Posterior cingulate gyrus (tissue), 11 donors: ENCODE measurements around the gene TUFM.
A peak's percentile ranks its signal among the peaks of the same experiment; 100 is the strongest.
"Not testable (repeated sequence)": the region's sequence is repeated elsewhere in the genome, so short reads cannot be mapped to it uniquely, and the experiment has no call there.

Experiments
- DNase-seq, 10 donors: peaks; one replicate each; pipeline versions ENCODE4 v3.0.0 to v3.0.0-alpha.2; 2020 to 2021; ENCODE audit warnings: mixed read lengths in 3 of 10
- intact Hi-C: fragments of 100-400 bp; cut with DNase I; formaldehyde crosslinking; loops from one replicate; pipeline ENCODE4 v1.15.1; 2023

The TUFM gene

DNA sequence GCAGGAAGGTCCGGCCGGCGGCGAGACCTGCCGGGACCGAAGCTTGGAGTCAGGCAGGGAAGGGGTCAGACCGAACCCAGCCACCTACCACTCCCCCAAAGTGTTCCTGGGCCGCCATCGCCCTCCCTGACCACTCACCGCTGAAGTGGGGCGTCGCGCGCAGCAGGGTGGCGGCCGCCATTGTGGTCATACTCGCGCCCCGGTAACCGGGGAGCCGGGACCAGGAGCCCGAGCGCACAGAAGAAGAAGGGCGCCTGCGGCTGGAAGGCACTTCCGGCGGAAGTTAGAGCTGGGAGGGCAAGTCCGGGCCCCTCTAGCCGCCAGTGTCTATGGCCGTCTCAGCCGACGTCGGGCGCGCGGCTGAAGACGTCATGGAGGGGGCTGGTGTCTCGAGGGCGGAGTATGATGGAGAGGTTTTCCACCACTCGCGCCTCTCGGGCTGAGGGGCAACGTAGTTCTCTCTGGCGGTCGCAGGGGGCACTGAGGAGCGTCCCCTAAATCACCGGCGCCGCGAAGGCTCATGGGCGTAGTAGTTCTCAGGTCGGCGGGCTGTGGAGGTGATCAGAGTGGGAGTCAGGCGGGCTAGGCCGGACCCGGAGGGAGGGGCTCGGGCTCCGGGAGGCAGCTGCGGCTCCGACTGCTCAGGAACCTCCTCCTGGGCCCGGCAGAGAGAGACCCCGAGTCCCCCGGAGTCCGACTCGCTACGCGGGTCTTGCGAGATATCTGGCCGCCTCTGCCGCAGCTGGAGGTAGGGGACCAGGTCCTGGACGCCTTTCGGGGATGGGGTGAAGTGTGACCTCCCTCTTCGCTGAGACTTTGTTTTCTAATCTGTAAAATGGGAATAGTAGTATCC, at the start of gene TUFM:
TUFM (minus strand) TSS at position 269 of the 853 bp plus-strand sequence; CDS start at position 190, 79 bp downstream.
- intact Hi-C loops = loop anchor here (1.0 to 10.0 kb wide), 3 partner anchors 17 to 632 kb away; partner anchors contain the start of genes SH2B1 and XPO6
- peak; percentile 98 to 100 (median 99) for DNase-seq

DNA sequence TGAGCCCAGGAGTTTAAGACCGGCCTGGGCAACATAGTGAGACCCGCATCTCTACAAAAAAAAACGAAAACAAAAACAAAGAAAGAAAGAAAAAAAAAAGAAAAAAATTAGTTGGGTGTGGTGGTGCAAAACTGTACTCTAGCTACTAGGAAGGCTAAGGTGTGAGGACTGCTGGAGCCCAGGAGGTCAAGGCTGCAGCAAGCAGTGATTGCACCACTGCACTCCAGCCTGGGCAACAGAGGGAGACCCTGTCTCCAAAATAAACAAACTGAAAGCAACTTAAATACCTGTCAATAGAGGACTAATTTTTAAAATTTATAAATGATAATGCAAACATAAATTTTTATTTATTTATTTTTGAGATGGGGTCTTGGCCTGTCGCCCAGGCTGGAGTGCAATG, 49.5 kb upstream of the TUFM start:
- intact Hi-C loops = no loop called here
- no peak for DNase-seq

DNA sequence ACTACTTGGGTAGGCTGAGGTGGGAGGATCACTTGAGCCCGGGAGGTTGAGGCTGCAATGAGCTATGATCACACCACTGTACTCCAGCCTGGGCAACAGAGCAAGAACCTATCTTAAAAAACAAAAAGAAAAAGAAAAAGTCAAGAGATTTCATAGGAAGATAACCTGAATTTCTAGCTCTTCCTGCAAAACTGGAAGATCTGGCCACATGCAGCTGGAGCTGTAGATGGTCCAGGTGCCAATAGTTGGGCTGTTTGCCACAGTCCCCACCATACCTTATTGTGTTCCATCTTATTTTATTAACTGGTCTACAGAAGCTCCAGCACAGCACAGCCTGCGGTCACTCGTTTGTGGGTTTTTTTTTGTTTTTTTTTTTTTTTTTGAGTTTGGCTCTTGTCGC, 47.1 kb upstream of the TUFM start:
- DNase-seq = no peak
- intact Hi-C loops = no loop called here

DNA sequence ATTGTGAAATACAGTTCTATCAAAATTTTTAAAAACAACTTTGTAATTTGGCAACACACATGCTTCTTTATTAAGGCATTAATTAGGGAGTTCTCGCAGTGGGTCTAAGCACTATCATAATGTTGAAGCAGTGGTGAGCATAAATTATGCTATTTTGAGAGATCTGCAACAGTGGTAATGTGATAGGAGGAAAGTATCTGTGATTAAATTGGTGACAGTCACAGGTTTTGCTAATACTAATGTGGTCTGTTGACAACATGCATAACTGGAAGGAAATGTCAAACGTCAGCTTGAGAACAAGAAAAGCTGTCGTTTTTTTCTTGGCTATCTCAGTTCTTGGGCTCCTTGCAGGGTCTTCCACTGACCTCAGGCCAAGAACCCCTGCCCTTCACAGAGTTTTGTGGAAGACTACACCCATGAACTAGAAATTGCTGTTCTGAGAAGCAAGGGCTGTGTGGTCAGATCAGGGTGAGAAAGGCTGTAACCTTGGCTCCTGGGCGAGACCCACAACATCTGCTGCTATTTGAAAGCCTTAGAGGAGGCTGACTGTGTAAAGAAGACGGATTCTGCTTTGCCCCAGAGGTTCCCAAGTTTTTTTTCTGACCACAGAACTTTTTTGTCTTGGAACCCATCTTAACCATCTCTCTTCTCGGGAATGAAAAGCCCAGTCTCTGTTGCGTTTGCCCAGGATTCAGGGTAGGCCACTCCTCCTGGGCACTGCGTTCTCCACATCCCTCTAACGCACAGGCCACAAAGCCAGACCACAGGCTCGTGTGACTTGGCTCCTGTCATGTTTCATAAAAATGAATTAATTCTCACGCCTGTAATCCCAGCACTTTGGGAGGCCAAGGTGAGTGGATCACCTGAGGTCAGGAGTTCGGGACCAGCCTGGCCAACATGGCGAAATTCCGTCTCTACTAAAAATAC, 46.1 kb upstream of the TUFM start:
- intact Hi-C loops = no loop called here
- no peak for DNase-seq

DNA sequence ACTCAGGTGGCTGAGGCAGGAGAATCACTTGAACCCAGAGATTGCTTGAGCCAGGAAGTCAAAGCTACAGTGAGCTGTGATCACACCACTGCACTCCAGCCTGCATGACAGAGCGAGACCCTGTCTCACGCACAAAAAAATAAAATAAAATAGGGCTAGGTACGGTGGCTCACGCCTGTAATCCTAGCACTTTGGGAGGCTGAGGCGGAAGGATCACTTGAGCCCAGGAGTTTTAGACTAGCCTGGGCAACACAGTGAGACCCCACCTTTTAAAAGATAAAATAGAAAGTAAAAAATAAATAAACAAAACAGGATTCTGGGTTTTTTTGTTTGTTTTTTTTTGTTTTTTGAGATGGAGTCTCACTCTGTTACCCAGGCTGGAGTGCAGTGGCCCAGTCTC, 44.2 kb upstream of the TUFM start:
- intact Hi-C loops, DNase-seq: not testable (repeated sequence)

DNA sequence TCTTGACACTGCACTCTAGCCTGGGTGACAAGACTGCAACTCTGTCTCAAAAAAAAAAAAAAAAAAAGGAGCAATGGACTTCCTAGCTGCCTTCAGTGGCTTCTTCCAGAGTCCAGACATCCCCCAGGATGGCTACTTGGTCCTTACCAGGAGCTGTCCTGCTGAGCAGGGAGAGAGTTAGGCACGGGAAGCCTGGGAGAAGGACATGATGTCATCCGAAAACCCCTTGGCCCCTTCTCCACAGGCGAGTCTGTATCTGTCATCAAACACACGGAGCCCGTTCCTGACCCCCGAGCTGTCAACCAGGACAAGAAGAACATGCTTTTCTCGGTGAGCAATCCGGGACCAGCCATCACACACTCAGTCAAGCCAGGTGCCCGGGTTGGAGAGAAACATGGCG, 40.8 kb upstream of the TUFM start:
- intact Hi-C loops = no loop called here
- DNase-seq = no peak

DNA sequence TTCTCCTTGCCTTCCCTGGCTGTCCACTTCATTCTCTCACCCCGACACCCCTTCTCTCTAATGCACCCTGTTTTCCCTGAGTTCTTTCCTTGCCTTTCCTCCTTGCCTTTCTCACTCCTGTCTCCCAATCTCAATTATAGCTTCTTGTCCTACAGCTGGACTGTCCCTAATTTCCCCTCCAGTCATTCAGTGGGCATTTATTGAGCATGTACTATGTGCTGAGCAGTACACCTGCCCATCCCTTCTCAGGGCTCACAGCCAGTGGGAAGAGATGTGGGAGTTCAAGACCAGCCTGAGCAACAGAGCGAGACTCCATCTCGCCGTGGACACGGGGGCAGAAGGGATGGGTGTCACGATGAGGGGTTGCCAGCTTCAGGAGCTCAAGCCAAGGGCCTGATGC, 37.9 kb upstream of the TUFM start:
- no peak for DNase-seq
- intact Hi-C loops = no loop called here

DNA sequence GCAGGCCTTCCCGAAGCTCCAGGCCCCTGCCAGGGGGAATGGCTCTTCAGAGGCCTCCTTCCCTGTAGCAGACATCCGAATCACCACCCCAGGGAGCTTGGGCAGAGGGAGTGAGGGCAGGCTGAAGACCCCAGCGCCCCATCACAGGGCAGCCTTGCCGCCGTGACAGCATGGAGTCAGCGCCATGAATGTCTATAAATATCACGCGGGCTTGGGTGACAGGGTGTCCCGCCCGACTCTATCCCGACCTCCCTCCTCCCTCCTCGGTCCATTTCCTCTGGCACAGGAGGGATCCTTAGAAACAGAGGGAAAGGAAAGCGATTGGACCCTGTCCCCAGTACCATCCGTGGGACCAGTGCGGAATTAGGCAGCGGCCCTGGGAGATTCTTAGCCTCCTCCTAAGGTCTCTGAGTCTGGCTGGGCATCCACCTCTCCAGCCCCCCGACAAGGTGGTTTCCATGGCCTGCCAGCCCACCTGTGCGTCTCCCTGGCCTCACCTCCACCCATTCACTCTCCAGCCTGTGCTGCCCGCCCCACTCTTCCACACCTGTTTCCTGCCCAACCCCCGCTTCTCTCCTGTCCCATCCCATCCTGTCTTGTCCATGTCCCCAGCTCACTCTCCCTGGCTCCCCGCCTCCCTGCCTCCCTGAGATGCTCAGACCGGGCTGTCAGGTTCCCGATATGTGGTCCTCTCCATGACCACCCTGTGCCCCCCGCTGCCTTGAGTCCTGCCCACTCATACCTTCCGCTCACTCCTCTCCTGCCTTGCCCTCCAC, 37.3 kb upstream of the TUFM start:
- intact Hi-C loops = no loop called here
- DNase-seq = no peak

DNA sequence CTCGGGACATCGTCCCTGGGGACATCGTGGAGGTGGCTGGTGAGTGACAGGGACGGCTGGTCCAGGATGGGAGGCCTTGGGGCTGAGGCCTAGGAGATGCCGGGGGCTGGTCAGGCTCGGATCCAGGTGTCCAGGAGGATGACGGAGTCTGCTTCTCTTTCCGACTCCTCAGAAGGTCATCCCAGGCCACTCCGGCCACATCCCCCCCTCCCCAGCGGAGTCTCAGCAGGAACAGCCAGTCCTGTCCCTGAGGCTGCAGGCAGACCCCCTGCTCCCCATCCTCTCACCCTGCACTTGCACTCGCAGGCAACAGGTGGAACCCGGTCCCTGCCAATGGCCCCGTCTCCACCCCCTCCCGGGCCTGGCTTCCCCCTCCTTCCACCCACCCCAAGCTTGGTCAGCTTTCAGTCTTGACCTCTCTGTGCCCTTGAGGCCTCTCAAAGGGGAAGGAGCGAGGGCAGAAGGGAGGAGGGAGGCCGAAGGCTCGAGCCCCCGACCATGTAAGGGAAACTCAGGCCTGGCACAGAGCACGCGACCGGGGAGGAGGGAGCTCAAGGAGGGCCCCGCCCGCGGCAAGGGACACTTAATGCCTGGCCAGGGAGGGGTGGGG, 36.5 kb upstream of the TUFM start:
- intact Hi-C loops = no loop called here
- no peak for DNase-seq

DNA sequence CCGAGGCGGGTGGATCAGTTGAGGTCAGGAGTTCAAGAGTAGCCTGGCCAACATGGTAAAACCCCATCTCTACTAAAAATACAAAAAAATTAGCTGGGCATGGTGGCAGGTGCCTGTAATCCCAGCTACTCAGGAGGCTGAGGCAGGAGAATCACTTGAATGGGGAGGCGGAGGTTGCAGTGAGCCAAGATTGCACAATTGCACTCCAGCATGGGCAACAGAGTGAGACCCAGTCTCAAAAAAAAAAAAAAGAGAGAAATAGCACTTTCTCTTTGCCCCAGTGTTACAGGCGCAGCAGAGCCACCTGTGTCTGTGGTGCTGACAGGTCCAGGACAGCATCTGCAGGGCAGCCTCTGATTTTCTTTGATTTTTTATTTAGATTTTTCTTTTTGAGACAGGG, 35.4 kb upstream of the TUFM start:
- intact Hi-C loops, DNase-seq: not testable (repeated sequence)

DNA sequence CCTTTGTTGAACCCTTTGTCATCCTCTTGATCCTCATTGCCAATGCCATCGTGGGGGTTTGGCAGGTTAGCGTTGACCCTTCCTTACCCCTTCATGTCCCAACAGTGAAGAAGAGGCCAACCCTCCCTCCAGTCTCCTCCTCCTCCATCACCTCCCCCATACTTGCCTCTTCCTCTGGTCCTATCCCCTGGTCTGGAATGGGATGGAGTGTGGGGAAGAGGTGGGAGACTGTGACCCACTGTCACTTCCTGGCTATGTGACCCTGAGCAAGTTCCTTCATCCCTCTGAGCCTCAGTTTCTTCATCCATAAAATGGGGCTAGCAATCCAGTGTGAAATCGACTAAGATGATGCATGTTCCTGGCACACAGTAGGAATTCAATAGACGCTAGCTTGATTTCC, 34.8 kb upstream of the TUFM start:
- intact Hi-C loops = no loop called here
- no peak for DNase-seq

DNA sequence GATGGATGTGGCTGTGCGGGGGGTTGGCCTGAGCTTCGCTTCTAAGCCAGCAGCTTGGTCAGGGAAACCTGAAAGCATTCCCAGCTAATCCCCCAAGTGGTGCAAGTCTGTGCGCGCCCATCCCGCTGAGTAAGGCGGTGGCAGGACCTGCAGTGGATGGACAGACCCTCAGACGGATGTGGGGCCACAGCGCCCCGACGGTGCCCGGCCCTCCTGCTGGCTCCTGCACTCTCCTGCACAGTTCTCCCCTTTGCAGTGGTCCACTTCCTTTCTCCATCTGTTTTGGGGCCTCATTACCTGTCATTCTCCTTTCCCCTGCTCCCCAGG, 34.4 kb upstream of the TUFM start:
- intact Hi-C loops = no loop called here
- DNase-seq = no peak

DNA sequence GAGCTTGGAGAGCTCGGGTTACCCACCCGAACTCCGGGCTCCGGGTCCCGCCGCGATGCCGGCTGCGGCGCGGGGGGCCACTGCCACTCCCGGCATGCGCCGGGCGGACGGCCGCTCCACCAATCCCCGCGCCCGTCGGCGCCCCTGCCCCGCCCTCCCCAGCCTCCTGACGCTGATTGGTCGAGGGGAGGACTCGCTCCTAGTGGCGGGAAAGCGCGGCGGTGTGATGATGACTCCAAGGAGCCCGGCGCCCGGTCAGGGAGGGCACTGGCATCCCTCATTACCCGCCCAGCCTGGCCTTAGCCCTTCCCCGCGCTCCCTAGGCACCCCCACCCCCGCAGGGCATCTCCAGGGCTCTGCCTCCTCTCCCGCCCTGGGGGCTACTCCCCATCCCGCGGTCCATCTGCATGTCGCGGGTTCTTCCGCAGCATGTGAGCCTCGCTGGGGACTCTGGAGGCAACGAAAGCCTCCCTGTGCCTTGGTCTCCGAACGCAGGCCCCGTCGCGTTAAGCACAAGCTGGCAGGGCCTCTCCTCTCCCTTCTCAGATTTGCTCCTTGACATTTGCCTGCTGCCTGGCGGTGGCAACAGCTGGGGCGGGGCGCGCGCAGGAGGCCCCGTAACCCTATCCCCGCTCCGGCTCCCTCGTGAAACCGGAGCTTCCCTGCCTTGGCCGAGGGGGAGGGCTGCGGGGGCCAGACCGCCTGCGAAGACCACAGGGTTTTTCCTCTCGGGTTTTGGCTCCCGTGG, 33.9 kb upstream of the TUFM start:
- intact Hi-C loops = no loop called here
- DNase-seq = peak; percentile 79 to 97 (median 88)

DNA sequence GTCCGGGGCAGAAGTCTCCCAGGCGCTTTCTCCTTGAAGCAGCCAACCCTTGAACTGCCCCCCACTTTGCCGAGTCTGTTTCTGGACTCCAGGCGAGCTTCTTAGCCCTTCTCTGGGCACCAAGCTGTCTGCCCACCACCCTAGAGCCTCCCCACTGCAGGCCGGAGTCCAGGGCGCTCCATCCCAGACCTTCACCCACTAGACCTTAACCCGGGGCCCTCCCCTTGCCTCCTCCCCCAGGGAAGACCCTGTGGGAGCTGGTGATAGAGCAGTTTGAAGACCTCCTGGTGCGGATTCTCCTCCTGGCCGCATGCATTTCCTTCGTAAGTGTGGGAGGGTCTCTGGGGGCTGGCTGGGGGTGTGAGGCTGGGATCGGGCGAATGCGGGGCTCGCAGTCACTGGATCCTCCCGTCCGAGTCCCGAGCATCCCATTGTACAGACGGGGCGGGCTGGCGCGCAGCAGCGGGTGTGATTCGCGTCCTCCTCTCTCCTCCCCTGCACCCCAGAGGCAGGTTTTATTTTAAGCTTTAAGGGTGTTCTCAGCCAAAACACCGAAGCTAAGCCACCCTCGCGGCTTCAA, 33.2 kb upstream of the TUFM start:
- intact Hi-C loops = no loop called here
- no peak for DNase-seq

DNA sequence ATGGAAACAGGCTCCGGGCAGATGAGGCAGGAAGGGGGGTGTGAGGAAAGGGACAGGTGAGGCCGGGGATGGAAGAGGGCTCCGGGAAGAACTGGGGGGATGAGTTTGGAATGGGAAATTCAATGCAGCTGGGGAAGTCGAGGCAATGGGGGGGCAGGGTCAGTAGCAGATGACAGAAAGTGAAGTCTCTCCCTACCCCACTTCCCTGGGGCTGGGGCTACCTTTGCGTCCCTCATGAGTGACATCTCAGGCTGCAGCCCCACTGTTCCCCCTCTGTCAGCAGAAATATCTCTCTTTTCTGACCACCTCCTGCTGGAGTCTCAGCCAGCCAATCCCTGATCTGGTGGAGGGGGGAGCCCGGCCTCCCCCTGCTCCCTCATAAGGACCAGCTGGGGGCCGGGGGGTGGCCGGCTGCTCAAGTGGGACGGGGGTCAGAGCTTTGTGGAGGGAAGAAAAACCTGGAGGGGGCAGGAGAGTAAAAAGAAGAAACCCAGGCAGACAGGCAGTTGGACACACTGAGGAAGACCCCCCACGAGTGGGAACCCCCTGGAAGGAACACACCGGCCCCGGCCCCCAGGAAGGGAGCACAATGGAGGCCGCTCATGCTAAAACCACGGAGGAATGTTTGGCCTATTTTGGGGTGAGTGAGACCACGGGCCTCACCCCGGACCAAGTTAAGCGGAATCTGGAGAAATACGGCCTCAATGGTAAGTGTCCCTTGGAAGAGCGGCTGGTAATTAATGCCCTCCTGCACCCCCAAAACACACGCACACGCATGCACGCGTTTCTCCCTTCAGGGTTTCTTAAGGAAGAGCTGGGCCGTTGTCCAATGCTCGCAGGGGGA, 32.2 kb upstream of the TUFM start, which contains the start of gene ATP2A1:
ATP2A1 (plus strand) TSS at position 406 of the 844 bp plus-strand sequence; CDS start at position 590, 184 bp downstream.
- no peak for DNase-seq
- intact Hi-C loops = no loop called here

DNA sequence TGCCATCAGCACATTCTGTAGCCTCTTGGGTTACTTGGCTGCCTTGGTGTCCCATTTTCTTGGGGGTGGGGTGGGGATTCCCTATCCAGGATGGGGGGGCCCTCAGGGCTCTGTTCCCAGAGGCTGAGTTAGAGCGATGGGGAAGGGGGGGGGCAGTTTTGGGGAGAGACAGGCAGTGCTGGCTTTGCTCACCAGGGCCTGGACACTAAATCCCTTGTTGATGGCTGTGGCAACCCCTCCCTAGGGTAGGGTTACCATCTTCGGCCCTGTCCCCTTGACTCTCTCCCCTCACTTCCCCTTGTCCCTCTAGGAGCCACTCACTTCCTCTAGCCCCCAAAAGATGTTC, 31.5 kb upstream of the TUFM start:
- intact Hi-C loops = no loop called here
- no peak for DNase-seq

DNA sequence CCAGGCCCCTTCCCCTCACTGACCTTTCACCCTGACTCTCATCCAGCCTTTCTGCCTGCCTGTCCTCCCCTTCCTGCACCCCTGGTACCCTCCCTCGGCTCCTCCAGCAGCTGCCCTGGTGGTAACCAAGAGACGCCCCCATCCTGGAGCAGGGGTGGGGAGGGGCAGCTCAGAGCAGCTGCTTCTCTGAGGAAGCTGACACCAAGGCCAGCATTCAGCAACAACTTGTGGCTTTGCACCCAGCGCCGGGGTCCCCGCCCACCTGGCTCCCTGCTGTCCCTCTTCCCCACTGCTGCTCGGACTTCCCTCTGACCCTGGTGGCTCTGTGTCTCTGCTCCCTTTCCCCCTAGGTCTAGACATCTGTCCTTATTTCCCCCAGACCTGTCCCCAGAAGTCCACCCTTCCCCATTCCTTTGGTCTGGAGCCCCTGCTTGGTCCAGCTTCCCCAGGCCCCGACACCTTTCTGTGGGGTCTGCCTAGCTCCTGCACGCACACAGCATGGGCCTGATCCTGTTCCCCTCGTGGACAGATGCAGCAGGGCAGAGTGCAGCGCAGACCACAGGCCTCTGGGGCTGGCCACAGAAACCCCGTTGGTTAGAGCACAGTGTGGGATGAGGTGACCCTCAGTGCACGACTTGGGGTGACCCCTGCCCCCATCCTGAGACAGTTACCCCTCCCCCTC, 31.0 kb upstream of the TUFM start:
- intact Hi-C loops = no loop called here
- no peak for DNase-seq
